ENCODE results near the gene CDR2. TPM values are rescaled to one million over a fixed set of nuclear protein-coding genes. Genes with fewer than 3 reads are reported as not detected.
A peak's percentile ranks its signal among the peaks of the same experiment; 100 is the strongest.

The CDR2 gene
- total and polyA plus RNA-seq, 2 of the 13 experiments (the other 11 are each of a cell fraction or from before 2014, with no cell fraction given) = 59.0 to 78.9 TPM

DNA sequence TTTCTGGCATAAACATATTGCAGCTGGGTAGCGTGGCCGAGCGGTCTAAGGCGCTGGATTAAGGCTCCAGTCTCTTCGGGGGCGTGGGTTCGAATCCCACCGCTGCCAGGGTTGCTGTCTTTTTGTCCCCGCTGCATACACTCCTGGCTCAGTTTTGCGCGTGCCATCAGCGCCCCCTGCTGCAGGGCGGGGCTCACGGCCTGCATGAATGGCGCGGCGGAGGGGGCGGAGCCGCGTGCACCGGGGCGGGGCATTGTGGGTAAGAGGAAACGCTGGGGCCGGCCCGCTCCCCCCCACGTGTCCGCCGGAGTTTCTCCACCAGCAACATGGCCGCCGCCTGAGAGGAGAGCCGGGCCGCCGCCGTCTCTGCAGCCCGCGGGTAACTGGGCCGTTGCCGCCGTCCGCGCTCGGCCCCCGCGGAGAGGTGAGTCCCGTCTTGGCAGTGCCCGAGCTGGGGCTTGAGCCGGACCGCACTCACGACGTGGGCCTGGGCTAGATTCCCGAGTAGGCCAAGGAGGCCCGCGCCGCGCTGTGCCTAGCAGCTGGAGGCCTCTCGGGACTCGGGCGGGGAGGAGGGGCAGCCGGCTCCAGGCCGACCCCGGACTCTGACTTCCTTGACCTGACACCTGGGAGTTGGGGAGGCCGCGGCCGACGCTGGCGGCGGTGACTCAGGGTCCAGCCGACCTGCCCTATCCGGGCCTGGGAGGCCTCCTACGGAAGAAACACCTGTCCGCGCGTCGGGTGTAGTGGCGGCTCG lies 77.1 kb downstream of the CDR2 start, which contains the start of gene POLR3E (continued):
- TF ChIP-seq, protein P1, sequence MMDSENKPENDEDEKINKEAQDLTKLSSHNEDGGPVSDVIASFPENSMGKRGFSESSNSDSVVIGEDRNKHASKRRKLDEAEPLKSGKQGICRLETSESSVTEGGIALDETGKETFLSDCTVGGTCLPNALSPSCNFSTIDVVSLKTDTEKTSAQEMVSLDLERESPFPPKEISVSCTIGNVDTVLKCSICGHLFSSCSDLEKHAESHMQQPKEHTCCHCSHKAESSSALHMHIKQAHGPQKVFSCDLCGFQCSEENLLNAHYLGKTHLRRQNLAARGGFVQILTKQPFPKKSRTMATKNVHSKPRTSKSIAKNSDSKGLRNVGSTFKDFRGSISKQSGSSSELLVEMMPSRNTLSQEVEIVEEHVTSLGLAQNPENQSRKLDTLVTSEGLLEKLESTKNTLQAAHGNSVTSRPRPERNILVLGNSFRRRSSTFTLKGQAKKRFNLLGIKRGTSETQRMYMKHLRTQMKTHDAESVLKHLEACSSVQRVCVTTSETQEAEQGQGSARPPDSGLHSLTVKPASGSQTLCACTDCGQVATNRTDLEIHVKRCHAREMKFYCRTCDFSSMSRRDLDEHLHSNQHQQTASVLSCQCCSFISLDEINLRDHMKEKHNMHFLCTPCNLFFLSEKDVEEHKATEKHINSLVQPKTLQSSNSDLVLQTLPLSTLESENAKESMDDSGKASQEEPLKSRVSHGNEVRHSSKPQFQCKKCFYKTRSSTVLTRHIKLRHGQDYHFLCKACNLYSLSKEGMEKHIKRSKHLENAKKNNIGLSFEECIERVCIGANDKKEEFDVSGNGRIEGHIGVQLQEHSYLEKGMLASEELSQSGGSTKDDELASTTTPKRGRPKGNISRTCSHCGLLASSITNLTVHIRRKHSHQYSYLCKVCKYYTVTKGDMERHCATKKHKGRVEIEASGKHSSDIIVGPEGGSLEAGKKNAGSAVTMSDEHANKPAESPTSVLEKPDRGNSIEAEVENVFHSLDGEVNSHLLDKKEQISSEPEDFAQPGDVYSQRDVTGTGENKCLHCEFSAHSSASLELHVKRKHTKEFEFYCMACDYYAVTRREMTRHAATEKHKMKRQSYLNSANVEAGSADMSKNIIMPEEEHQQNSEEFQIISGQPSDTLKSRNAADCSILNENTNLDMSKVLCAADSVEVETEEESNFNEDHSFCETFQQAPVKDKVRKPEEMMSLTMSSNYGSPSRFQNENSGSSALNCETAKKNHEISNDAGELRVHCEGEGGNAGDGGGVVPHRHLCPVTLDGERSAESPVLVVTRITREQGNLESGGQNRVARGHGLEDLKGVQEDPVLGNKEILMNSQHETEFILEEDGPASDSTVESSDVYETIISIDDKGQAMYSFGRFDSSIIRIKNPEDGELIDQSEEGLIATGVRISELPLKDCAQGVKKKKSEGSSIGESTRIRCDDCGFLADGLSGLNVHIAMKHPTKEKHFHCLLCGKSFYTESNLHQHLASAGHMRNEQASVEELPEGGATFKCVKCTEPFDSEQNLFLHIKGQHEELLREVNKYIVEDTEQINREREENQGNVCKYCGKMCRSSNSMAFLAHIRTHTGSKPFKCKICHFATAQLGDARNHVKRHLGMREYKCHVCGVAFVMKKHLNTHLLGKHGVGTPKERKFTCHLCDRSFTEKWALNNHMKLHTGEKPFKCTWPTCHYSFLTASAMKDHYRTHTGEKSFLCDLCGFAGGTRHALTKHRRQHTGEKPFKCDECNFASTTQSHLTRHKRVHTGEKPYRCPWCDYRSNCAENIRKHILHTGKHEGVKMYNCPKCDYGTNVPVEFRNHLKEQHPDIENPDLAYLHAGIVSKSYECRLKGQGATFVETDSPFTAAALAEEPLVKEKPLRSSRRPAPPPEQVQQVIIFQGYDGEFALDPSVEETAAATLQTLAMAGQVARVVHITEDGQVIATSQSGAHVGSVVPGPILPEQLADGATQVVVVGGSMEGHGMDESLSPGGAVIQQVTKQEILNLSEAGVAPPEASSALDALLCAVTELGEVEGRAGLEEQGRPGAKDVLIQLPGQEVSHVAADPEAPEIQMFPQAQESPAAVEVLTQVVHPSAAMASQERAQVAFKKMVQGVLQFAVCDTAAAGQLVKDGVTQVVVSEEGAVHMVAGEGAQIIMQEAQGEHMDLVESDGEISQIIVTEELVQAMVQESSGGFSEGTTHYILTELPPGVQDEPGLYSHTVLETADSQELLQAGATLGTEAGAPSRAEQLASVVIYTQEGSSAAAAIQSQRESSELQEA (CRISPR knock-in tag; IDR thresholded peaks at IDR 0.05; ENCODE audit: not compliant biosample characterization) = peak; percentile 99
- TF ChIP-seq, protein P2, sequence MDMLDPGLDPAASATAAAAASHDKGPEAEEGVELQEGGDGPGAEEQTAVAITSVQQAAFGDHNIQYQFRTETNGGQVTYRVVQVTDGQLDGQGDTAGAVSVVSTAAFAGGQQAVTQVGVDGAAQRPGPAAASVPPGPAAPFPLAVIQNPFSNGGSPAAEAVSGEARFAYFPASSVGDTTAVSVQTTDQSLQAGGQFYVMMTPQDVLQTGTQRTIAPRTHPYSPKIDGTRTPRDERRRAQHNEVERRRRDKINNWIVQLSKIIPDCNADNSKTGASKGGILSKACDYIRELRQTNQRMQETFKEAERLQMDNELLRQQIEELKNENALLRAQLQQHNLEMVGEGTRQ (IDR thresholded peaks at IDR 0.05; ENCODE audit: low read depth, low read length) = peak; percentile 70
- TF ChIP-seq, protein P2 (CRISPR knock-in tag; IDR thresholded peaks at IDR 0.05; ENCODE audit: borderline replicate concordance) = peak; percentile 93
- TF ChIP-seq GATAD2A (CRISPR knock-in tag; IDR thresholded peaks at IDR 0.05) = peak; percentile 94
- peak; percentile 98 for TF ChIP-seq ZIK1 (CRISPR knock-in tag; IDR thresholded peaks at IDR 0.05; ENCODE audit: borderline replicate concordance, low read depth)
- TF ChIP-seq ZNF337 (CRISPR knock-in tag; IDR thresholded peaks at IDR 0.05; ENCODE audit: borderline replicate concordance, low read depth) = peak; percentile 97
- peak; percentile 92 for TF ChIP-seq FOXJ3 (CRISPR knock-in tag; IDR thresholded peaks at IDR 0.05; ENCODE audit: borderline replicate concordance)
- TF ChIP-seq SOX6 (IDR thresholded peaks at IDR 0.05) = no peak
- TF ChIP-seq SOX6 (CRISPR knock-in tag; IDR thresholded peaks at IDR 0.05) = peak; percentile 86
- peak; percentile 98 for TF ChIP-seq ZNF451 (CRISPR knock-in tag; IDR thresholded peaks at IDR 0.05)
- TF ChIP-seq ZBTB7B (CRISPR knock-in tag; IDR thresholded peaks at IDR 0.05) = peak; percentile 99
- TF ChIP-seq ONECUT2 (CRISPR knock-in tag; IDR thresholded peaks at IDR 0.05) = peak; percentile 62; the same call in 1 of the 2 replicates
- TF ChIP-seq, protein P3, sequence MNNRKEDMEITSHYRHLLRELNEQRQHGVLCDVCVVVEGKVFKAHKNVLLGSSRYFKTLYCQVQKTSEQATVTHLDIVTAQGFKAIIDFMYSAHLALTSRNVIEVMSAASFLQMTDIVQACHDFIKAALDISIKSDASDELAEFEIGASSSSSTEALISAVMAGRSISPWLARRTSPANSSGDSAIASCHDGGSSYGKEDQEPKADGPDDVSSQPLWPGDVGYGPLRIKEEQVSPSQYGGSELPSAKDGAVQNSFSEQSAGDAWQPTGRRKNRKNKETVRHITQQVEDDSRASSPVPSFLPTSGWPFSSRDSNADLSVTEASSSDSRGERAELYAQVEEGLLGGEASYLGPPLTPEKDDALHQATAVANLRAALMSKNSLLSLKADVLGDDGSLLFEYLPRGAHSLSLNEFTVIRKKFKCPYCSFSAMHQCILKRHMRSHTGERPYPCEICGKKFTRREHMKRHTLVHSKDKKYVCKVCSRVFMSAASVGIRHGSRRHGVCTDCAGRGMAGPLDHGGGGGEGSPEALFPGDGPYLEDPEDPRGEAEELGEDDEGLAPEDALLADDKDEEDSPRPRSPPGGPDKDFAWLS (CRISPR knock-in tag; IDR thresholded peaks at IDR 0.05; ENCODE audit: borderline replicate concordance) = peak; percentile 99; the same call in 1 of the 2 replicates
- TF ChIP-seq CREB1 (IDR thresholded peaks at IDR 0.05) = peak; percentile 79
- TF ChIP-seq CREB1 (CRISPR knock-in tag; IDR thresholded peaks at IDR 0.05) = peak; percentile 28
- TF ChIP-seq, protein P4, sequence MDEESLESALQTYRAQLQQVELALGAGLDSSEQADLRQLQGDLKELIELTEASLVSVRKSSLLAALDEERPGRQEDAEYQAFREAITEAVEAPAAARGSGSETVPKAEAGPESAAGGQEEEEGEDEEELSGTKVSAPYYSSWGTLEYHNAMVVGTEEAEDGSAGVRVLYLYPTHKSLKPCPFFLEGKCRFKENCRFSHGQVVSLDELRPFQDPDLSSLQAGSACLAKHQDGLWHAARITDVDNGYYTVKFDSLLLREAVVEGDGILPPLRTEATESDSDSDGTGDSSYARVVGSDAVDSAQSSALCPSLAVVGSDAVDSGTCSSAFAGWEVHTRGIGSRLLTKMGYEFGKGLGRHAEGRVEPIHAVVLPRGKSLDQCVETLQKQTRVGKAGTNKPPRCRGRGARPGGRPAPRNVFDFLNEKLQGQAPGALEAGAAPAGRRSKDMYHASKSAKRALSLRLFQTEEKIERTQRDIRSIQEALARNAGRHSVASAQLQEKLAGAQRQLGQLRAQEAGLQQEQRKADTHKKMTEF (CRISPR knock-in tag; IDR thresholded peaks at IDR 0.05) = peak; percentile 100

Measured in HepG2 (cell line).